Keratinocyte (primary cell): ENCODE measurements around the gene SACS. TPM values are rescaled to one million over a fixed set of nuclear protein-coding genes. Genes with fewer than 3 reads are reported as not detected.

ENCODE experiments used
- DNase-seq: peaks from one replicate; pipeline ENCODE4 v3.0.0-alpha.2; 2011; ENCODE audit warnings: low read depth, missing footprints, low spot score
- FAIRE-seq: peaks from 2 replicates; lab custom pipeline; 2011; peaks lifted over from hg19 to GRCh38; lab: Jason Lieb, UNC
- H2AFZ ChIP-seq: 2 replicates; pipeline ENCODE4 v1.6.0; 2012; ENCODE audit warnings: low read length, control low read depth, inconsistent platforms; ENCODE audit not compliant: control insufficient read depth
- H3K27ac ChIP-seq: 2 replicates; pipeline ENCODE4 v1.5.1; 2011; ENCODE audit warnings: low read length; ENCODE audit not compliant: control insufficient read depth, insufficient read depth
- H3K27me3 ChIP-seq: 3 replicates; pipeline ENCODE4 v1.6.0; 2011; ENCODE audit warnings: low read length; ENCODE audit not compliant: control insufficient read depth, insufficient read depth; ENCODE audit errors: extremely low read depth
- H3K36me3 ChIP-seq, 2 experiments: 2 replicates in 1 of 2; 3 replicates in 1 of 2; pipeline ENCODE4 v1.5.1; 2011; ENCODE audit warnings: low read length in 2 of 2, mild to moderate bottlenecking in 1 of 2; ENCODE audit not compliant: control insufficient read depth in 2 of 2, insufficient read depth in 2 of 2; ENCODE audit errors: extremely low read depth in 1 of 2
- H3K4me1 ChIP-seq: 3 replicates; pipeline ENCODE4 v1.5.1; 2011; ENCODE audit warnings: low read length; ENCODE audit not compliant: control insufficient read depth, insufficient read depth; ENCODE audit errors: extremely low read depth
- H3K4me2 ChIP-seq: 3 replicates; pipeline ENCODE4 v1.6.0; 2011; ENCODE audit warnings: low read depth, low read length; ENCODE audit not compliant: control insufficient read depth, insufficient read depth; ENCODE audit errors: extremely low read depth
- H3K4me3 ChIP-seq, 3 experiments: fragments of 200-600 bp in 1 of 3; sonication (generic) in 1 of 3; 2 replicates in 2 of 3; 3 replicates in 1 of 3; pipeline ENCODE4 v1.5.1; 2011 to 2016; ENCODE audit warnings: low read length in 3 of 3, mild to moderate bottlenecking in 3 of 3, control low read depth in 2 of 3, inconsistent platforms in 1 of 3, low read depth in 1 of 3, mixed read lengths in 1 of 3, mixed run types in 1 of 3, moderate library complexity in 1 of 3; ENCODE audit not compliant: control insufficient read depth in 2 of 3, insufficient read depth in 2 of 3; ENCODE audit errors: extremely low read depth in 1 of 3
- H3K79me2 ChIP-seq: 2 replicates; pipeline ENCODE4 v1.6.0; 2012; ENCODE audit warnings: low read length; ENCODE audit not compliant: control insufficient read depth, insufficient read depth
- H3K9ac ChIP-seq: 3 replicates; pipeline ENCODE4 v1.6.0; 2011; ENCODE audit warnings: low read length; ENCODE audit not compliant: control insufficient read depth, insufficient read depth; ENCODE audit errors: extremely low read depth
- H3K9me1 ChIP-seq: 3 replicates; pipeline ENCODE4 v1.6.0; 2011; ENCODE audit warnings: low read length; ENCODE audit not compliant: control insufficient read depth, insufficient read depth; ENCODE audit errors: extremely low read depth
- H3K9me3 ChIP-seq: 2 replicates; pipeline ENCODE4 v1.5.1; 2012; ENCODE audit warnings: low read depth, low read length; ENCODE audit not compliant: control insufficient read depth
- H4K20me1 ChIP-seq: 3 replicates; pipeline ENCODE4 v1.6.0; 2011; ENCODE audit warnings: low read length; ENCODE audit not compliant: control insufficient read depth, insufficient read depth; ENCODE audit errors: extremely low read depth
- CTCF ChIP-seq, 3 experiments: IDR thresholded peaks in 1 of 3; conservative IDR thresholded peaks in 1 of 3; optimal IDR thresholded peaks in 1 of 3; 2 replicates in 2 of 3; 3 replicates in 1 of 3; pipeline versions ENCODE3 to v1.5.1; 2011; ENCODE audit warnings: low read length in 3 of 3, mild to moderate bottlenecking in 3 of 3, moderate library complexity in 2 of 3, control low read depth in 1 of 3, inconsistent platforms in 1 of 3; ENCODE audit not compliant: insufficient read depth in 2 of 3; ENCODE audit errors: extremely low read depth in 1 of 3
- EZH2 ChIP-seq: IDR thresholded peaks from one replicate; pipeline ENCODE4 v1.6.1; 2012; ENCODE audit warnings: inconsistent platforms, mild to moderate bottlenecking, low read length, moderate library complexity
- dilution Hi-C: fragments of 300-500 bp; cut with MboI; formaldehyde crosslinking; loops from one replicate; pipeline ENCODE4 v1.7.0; 2020; ENCODE audit warnings: low sequenced_read_pairs; ENCODE audit not compliant: extremely low pct_ligation_motif_present
- polyA plus RNA-seq, 5 experiments: library from polyadenylated mRNA; depleted of rRNA in 3 of 5; stranded (reverse) in 3 of 5; stranded (forward) in 1 of 5; unstranded in 1 of 5; fragments of >200 nt; gene quantifications; 1 replicate in 1 of 5; 2 replicates in 3 of 5; 3 replicates in 1 of 5; pipeline versions ENCODE4 v1.2.1 to v1.2.3, GENCODE V29; 2011 to 2012; ENCODE audit warnings: missing spikeins in 2 of 5, low read depth in 1 of 5, low replicate concordance in 1 of 5

SACS gene
- polyA plus RNA-seq, 1 donor (not counting 4 experiments of a cell fraction or from before 2014, with no cell fraction given), result 13.5 TPM

- no peaks in the 10 kb centered on the region for H3K9me1 ChIP-seq
- dilution Hi-C loops, result no loop called here
- no peak overlapping the region for H3K9ac ChIP-seq
- FAIRE-seq (no peak), DNase-seq (no peak)
- no peaks in the 10 kb centered on the region for H4K20me1 ChIP-seq
- no peak for TF ChIP-seq CTCF (optimal IDR thresholded peaks at IDR 0.05 in 1 of 3, IDR thresholded peaks at IDR 0.05 in 1 of 3, conservative IDR thresholded peaks at IDR 0.05 in 1 of 3; ENCODE audit: extremely low read depth in 1 of 3, insufficient read depth in 2 of 3, low read length in 3 of 3)
- H3K27me3 ChIP-seq, result no peaks in the 10 kb centered on the region
- H3K36me3 ChIP-seq, result peaks cover 6 to 14% of the 10 kb centered on the region in 2 experiments
- no peaks in the 10 kb centered on the region for H3K9me3 ChIP-seq
- H3K4me1 ChIP-seq, result no peaks in the 10 kb centered on the region
- no peak overlapping the region for H3K27ac ChIP-seq
- H3K79me2 ChIP-seq, result peaks cover 17% of the 10 kb centered on the region
- no peak overlapping the region for H2AFZ ChIP-seq
- H3K4me2 ChIP-seq, result no peak overlapping the region
- no peak overlapping the region for H3K4me3 ChIP-seq
Observed at GRCh38 chr13:23349161-23349897, 84.2 kb downstream of the SACS start.

- H2AFZ ChIP-seq, result no peak overlapping the region
- no peak overlapping the region for H3K9ac ChIP-seq
- H3K9me1 ChIP-seq, result no peaks in the 10 kb centered on the region
- DNase-seq, result no peak
- H3K79me2 ChIP-seq, result peaks cover 17% of the 10 kb centered on the region
- H3K27me3 ChIP-seq, result no peaks in the 10 kb centered on the region
- H3K4me2 ChIP-seq, result no peak overlapping the region
- H4K20me1 ChIP-seq, result no peaks in the 10 kb centered on the region
- H3K36me3 ChIP-seq, result peaks cover 6 to 14% of the 10 kb centered on the region in 2 experiments
- H3K4me3 ChIP-seq, result no peak overlapping the region
- no peaks in the 10 kb centered on the region for H3K4me1 ChIP-seq
- no peak for TF ChIP-seq EZH2
- H3K9me3 ChIP-seq, result no peaks in the 10 kb centered on the region
- no peak for FAIRE-seq
- H3K27ac ChIP-seq, result no peak overlapping the region
- dilution Hi-C loops, result no loop called here
Observed at GRCh38 chr13:23348262-23349127, 85.0 kb downstream of the SACS start.
